H1 (cell line): ENCODE measurements around the gene CYP2A6. TPM values are rescaled to one million over a fixed set of nuclear protein-coding genes. Genes with fewer than 3 reads are reported as not detected.

ENCODE experiments used
- polyA plus RNA-seq, 7 experiments: library from polyadenylated mRNA; depleted of rRNA in 3 of 7; stranded (reverse) in 5 of 7; unstranded in 2 of 7; fragments of >200 nt in 5 of 7; fragments of 200-250 nt in 2 of 7; gene quantifications; 1 replicate in 5 of 7; 2 replicates in 1 of 7; 4 replicates in 1 of 7; pipeline versions ENCODE4 v1.2.1 to v1.2.3, GENCODE V29; 2011 to 2013; ENCODE audit warnings: missing spikeins in 2 of 7, mixed read lengths in 2 of 7
- total RNA-seq: library from RNA; stranded (reverse); fragmentation: NEBNext Ultra II Directional; extraction: Animal tissue kit (Norgen Biotek cat#: 25700); gene quantifications from 2 replicates; pipeline ENCODE4 v1.2.1, GENCODE V29; 2021
- TF ChIP-seq, protein P1 (sequence below): IDR thresholded peaks from 2 replicates; pipeline ENCODE4 v1.6.1; 2012; ENCODE audit warnings: inconsistent platforms

The CYP2A6 gene
- total and polyA plus RNA-seq, 2 of the 8 experiments (the other 6 are each of a cell fraction or from before 2014, with no cell fraction given): 0.33 TPM; not detected in 1

DNA sequence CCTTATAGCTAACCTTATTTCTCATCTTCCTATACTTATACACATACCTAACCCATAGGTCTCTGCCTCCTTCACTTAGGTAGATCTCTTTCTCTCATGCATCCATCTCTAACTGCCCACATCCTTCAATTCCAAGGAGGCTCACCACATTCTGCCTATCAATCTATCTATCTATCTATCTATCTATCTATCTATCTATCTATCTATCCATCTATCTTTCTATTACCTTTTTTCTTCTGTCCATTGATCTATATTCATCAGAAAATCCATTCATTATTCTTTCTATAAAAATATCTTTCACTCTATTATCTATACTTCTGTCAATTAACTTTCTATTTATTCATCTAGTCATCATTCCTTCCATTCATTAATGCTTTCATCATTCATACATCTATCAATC, 42.9 kb upstream of the CYP2A6 start (continued):
- TF ChIP-seq, protein P1, sequence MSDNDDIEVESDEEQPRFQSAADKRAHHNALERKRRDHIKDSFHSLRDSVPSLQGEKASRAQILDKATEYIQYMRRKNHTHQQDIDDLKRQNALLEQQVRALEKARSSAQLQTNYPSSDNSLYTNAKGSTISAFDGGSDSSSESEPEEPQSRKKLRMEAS: no peak
- TF ChIP-seq, all 59 proteins: peak for 0
